Thyroid gland (tissue), 4 donors: ENCODE results near the gene KLF11. TPM values are rescaled to one million over a fixed set of nuclear protein-coding genes. Genes with fewer than 3 reads are reported as not detected.

Experiments used
- DNase-seq, 2 donors: peaks; one replicate each; pipeline ENCODE4 v3.0.0-alpha.2; 2019
- H3K27ac ChIP-seq, 3 donors: fragments of 200-600 bp; sonication (generic); 1 replicate in 2 of 3; 2 replicates in 1 of 3; pipeline ENCODE4 v1.5.1; 2016 to 2019; ENCODE audit warnings: mild to moderate bottlenecking in 1 of 3, moderate library complexity in 1 of 3
- H3K27me3 ChIP-seq: fragments of 200-600 bp; sonication (generic); one replicate; pipeline ENCODE4 v1.5.1; 2019
- H3K36me3 ChIP-seq, 2 donors: fragments of 200-600 bp; sonication (generic); one replicate each; pipeline ENCODE4 v1.5.1; 2016 to 2019
- H3K4me1 ChIP-seq, 2 donors: fragments of 200-600 bp; sonication (generic); one replicate each; pipeline ENCODE4 v1.5.1; 2017 to 2019
- H3K4me3 ChIP-seq, 3 donors: fragments of 200-600 bp; sonication (generic); replicated peaks in 1 of 3; 1 replicate in 2 of 3; 2 replicates in 1 of 3; pipeline ENCODE4 v1.5.1; 2016; ENCODE audit warnings: mild to moderate bottlenecking in 1 of 3
- H3K9me3 ChIP-seq: fragments of 200-600 bp; sonication (generic); one replicate; pipeline ENCODE4 v1.5.1; 2017
- CTCF ChIP-seq, 6 experiments: fragments of 200-600 bp in 3 of 6; fragments of 450-650 bp in 3 of 6; sonication (generic) in 3 of 6; IDR thresholded peaks; one replicate each; pipeline ENCODE4 v1.5.1; 2016 to 2019; ENCODE audit warnings: antibody characterized with exemption in 6 of 6, mild to moderate bottlenecking in 2 of 6, inconsistent platforms in 1 of 6, moderate library complexity in 1 of 6
- POLR2A ChIP-seq, 2 donors: fragments of 450-650 bp; IDR thresholded peaks; one replicate each; pipeline ENCODE4 v1.6.1; 2017; ENCODE audit warnings: antibody characterized with exemption in 2 of 2, mild to moderate bottlenecking in 2 of 2, moderate library complexity in 1 of 2
- WGBS, 2 donors: methylation state at CpG; one replicate each; pipeline ENCODE4 v1.1.5; 2017; 5-methylcytosine and 5-hydroxymethylcytosine counted together
- intact Hi-C: fragments of 100-400 bp; cut with DNase I; formaldehyde crosslinking; loops from one replicate; pipeline ENCODE4 v1.15.1; 2023
- total RNA-seq, 4 donors: library from RNA; depleted of rRNA; stranded (reverse); fragments of >200 nt; gene quantifications; one replicate each; pipeline ENCODE4 v1.2.3, GENCODE V29; 2016

The KLF11 gene
- total RNA-seq, result 10 to 100 TPM; 11.2 to 44.2 (median 23.7) TPM

GRCh38 chr2:10043256-10043905, at the start of gene KLF11:
Gene KLF11, plus strand, starts transcription at chr2:10043550. Its CDS starts 167 bp downstream, at chr2:10043717.
- H3K4me1 ChIP-seq, result peaks cover 14 to 44% of the 10 kb centered on the region in 2 donors
- H3K27ac ChIP-seq, result peak within 1 kb of the TSS; percentile 92 to 99 (median 95)
- no peaks in the 10 kb centered on the region for H3K27me3 ChIP-seq
- WGBS, 2 donors, result no CpG with 5 or more reads among the region's 104 CpGs
- H3K36me3 ChIP-seq, result peaks cover 7 to 12% of the 10 kb centered on the region in 2 donors
- H3K9me3 ChIP-seq, result no peaks in the 10 kb centered on the region
- intact Hi-C loops, result no loop called here
- TF ChIP-seq POLR2A (IDR thresholded peaks at IDR 0.05), result peak in 1 of 2 donors; percentile 62
- TF ChIP-seq CTCF (IDR thresholded peaks at IDR 0.05), result peak in 1 of 6 experiments; percentile 13
- DNase-seq, result peak; percentile 92 to 96
- peak within 1 kb of the TSS; percentile 9 to 69 (median 44) for H3K4me3 ChIP-seq

- no peak overlapping the region for H3K4me3 ChIP-seq
- 95 to 97% methylated on average over 11 of the region's 11 CpGs for WGBS, 2 donors
- H3K9me3 ChIP-seq, result no peaks in the 10 kb centered on the region
- H3K27ac ChIP-seq, result no peak overlapping the region
- intact Hi-C loops, result no loop called here
- TF ChIP-seq POLR2A (IDR thresholded peaks at IDR 0.05), result no peak
- no peaks in the 10 kb centered on the region for H3K36me3 ChIP-seq
- DNase-seq, result no peak
- H3K4me1 ChIP-seq, result peaks cover 0 to 7% of the 10 kb centered on the region in 2 donors
- H3K27me3 ChIP-seq, result no peaks in the 10 kb centered on the region
These were observed 48.9 kb upstream of the KLF11 start for GRCh38 chr2:9994462-9994861.

GRCh38 chr2:9995059-9995458, 48.3 kb upstream of the KLF11 start:
- Histone ChIP-seq H3K4me1 (peaks cover 0 to 7% of the 10 kb centered on the region in 2 donors), H3K9me3 (no peaks in the 10 kb centered on the region), H3K36me3 (no peaks in the 10 kb centered on the region), H3K4me3 (no peak overlapping the region), H3K27me3 (no peaks in the 10 kb centered on the region), H3K27ac (no peak overlapping the region)
- 78 to 86% methylated on average over 5 of the region's 5 CpGs for WGBS, 2 donors
- DNase-seq, result no peak
- no peak for TF ChIP-seq CTCF (IDR thresholded peaks at IDR 0.05)
- no peak for TF ChIP-seq POLR2A (IDR thresholded peaks at IDR 0.05)
- intact Hi-C loops, result no loop called here

GRCh38 chr2:9996321-9996720, 47.0 kb upstream of the KLF11 start:
- H3K9me3 ChIP-seq, result no peaks in the 10 kb centered on the region
- 85 to 92% methylated on average over 7 of the region's 7 CpGs for WGBS, 2 donors
- no peak overlapping the region for H3K27ac ChIP-seq

GRCh38 chr2:9997936-9998335, 45.4 kb upstream of the KLF11 start:
- DNase-seq, result no peak
- H3K9me3 ChIP-seq, result no peaks in the 10 kb centered on the region
- H3K4me3 ChIP-seq, result no peak overlapping the region
- no peaks in the 10 kb centered on the region for H3K36me3 ChIP-seq
- H3K4me1 ChIP-seq, result no peaks in the 10 kb centered on the region
- no peak overlapping the region for H3K27ac ChIP-seq
- no peaks in the 10 kb centered on the region for H3K27me3 ChIP-seq
- no peak for TF ChIP-seq CTCF (IDR thresholded peaks at IDR 0.05)
- no peak for TF ChIP-seq POLR2A (IDR thresholded peaks at IDR 0.05)
- intact Hi-C loops, result no loop called here
- WGBS, 2 donors, result 79 to 81% methylated on average over 6 of the region's 7 CpGs

More at GRCh38 chr2:9996321-9996720, 47.0 kb upstream of the KLF11 start:
- DNase-seq, result no peak
- intact Hi-C loops, result no loop called here
- Histone ChIP-seq H3K36me3 (no peaks in the 10 kb centered on the region), H3K4me3 (no peak overlapping the region), H3K27me3 (no peaks in the 10 kb centered on the region), H3K4me1 (peaks cover 0 to 3% of the 10 kb centered on the region in 2 donors)
- no peak for TF ChIP-seq POLR2A (IDR thresholded peaks at IDR 0.05)
- no peak for TF ChIP-seq CTCF (IDR thresholded peaks at IDR 0.05)
